ENCODE data around the gene NLRP6.
"Not testable (repeated sequence)": the region's sequence is repeated elsewhere in the genome, so short reads cannot be mapped to it uniquely, and the experiment has no call there.

NLRP6 gene

GRCh38 chr11:278001-278951 is at the start of gene NLRP6:
TSS of gene NLRP6 (plus strand) at chr11:278407. CDS start at chr11:278570, 163 bp downstream.
- no peak for DNase-seq

DNA sequence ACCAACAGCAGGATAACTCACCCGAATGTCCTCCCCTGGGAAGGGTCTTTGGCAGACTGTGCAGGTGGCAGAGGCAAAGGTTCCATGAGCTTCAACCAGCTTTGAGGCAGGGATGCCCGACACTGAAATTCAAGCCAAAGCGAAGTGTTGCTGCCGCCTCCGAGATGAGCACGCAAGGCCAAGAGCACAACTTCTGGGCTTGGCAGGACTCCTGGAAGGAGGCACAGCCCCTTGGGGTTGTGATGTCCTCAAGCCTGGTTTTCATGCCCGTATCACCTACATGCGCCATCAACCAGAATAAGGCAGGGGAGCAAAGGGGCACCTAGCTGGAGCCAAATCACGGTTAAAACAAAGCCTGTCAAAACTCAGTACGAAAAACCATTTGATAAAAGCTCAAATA is 47.8 kb upstream of the NLRP6 start:
- no peak for DNase-seq

- DNase-seq, result no peak
These were observed 45.2 kb upstream of the NLRP6 start for GRCh38 chr11:232783-233565.

GRCh38 chr11:235180-235579 is 43.0 kb upstream of the NLRP6 start:
- no peak for DNase-seq

DNA sequence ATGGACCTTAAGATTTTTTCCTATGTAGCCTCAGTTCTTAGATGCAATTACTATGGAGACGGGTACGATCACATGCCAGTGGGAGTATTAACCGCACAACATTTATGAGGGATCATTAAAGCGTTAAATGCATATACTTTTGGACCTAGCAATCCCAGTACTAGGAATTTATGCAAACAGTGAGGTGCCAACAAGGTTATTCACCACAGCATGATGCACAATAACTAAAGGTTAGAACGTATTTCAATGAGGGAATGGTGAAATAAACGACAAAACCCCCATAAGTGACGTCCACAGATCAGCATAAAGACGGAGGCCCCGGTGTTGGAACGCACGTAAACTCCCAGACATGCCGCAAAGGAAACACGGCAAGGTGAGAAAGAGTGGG is 42.6 kb upstream of the NLRP6 start:
- DNase-seq, result peak; percentile 59

DNA sequence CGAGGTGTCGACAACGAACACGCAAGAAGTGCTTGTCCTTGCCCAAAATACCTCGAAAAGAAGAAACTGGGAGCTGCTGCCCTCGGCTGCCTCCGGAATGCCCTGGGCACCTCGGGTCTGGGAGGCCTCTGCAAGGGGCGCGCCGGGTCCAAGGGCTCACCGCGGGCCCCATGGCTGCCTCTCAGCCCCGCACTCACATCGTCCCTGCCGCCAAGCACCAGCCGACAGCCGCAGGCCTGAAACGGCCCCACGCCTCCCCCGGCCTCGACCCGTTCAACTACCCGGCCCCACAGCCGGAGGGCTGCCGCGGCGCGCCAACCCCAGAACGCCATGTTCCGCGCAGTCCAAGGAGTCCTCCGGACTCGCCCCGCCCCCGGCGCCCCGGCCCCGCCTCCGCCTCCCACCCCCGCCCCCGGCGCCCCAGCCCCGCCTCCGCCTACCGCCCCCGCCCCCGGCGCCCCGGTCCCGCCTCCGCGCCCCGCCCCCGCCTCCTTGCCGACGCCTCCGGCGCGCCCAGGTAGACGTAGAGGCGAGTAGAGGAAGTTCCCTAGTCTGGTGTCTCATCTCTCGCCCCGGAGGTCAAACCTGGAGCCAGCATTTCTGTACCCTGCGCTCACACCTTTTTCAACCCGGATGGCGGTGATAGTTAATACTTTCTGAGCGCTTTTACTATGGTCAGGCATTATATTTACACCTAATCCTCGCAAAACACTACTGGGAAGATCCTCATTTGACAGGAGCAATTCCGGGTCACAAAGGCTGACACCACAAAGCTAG is 42.0 kb upstream of the NLRP6 start, which contains the start of gene SIRT3:
TSS of gene SIRT3 (minus strand) at position 346 of the 777 bp plus-strand sequence. CDS start at position 332, 14 bp downstream.
- DNase-seq, result peak; percentile 95

DNA sequence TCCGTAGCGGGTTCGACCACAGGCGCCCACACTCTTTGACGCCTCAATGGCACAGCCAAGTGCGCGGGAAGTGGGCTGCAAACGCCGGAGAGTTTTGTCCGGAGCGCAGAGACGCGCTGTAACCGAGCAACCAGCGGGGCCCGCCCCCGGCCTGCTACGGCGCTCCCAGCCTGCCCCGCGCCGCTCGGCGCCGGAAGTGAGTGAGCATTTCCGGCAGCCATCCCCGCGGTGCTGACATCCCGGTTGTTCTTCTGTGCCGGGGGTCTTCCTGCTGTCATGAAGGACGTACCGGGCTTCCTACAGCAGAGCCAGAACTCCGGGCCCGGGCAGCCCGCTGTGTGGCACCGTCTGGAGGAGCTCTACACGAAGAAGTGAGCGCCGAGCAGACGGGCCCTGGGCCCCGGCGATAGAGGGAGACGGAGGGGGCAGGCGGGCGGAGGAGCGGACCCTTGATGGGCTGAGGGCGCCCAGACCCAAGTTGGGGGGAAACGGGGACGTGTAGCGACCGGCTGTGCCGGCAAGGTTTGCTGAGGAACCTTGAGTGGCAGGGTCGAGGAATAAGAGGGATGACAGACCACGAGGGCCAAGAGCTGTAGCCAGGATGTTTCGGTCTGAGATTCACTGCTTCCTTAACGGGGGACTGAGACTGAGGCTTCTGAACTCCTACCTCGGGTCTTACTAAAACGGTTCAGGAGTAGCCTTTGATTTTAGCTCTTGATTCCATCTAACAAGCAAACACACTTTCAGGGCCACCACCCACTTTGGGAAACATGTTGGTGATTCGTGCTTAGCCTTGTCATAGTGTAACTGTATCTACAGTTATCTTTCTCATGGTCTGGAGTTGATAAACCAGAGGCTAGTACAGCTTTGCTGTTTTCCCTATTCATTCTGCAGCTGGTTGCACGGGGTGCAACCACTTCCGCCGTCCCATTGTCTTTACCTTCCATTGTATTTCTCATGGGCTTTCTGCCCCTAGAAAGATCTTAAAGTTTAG is 41.1 kb upstream of the NLRP6 start, which contains the start of gene PSMD13:
TSS of gene PSMD13 (plus strand) at position 203 of the 994 bp plus-strand sequence. CDS start at position 277, 74 bp downstream.
- DNase-seq, result peak; percentile 95

GRCh38 chr11:238346-238745 is 39.9 kb upstream of the NLRP6 start:
- DNase-seq, result not testable (repeated sequence)

DNA sequence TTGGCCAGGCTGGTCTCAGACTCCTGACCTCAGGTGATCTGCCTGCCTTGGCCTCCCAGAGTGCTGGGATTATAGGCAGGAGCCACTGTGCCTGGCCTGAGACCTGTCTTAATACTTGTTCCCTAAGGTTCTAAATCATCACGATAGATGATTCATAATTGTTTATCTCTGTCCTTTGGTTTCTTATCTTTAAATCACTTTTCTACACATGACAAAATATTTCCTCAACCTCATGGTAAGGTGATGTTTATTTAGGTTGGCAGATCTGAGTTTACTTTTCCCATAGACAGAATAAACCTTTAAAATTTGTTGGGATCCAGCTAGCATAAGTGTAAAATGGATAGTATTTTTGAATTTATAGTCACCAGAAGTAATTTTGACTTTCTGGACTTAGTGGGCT is 37.9 kb upstream of the NLRP6 start:
- DNase-seq, result no peak

GRCh38 chr11:241634-242033 is 36.6 kb upstream of the NLRP6 start:
- no peak for DNase-seq

DNA sequence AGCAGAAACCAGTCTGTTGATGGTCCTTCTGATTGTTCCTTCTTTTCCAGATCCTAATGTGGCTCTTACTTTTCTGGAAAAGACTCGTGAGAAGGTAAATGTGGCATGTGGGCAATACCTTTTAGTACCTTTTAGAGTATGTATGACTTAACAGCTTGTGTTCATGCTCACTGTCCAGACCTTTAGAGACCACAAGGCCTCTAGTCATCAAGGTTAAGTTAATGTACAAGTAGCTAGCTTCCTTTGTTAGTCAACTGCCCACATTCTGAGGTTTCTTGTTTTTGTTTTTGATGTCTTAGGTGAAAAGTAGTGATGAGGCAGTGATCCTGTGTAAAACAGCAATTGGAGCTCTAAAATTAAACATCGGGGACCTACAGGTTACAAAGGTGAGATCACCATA is 33.8 kb upstream of the NLRP6 start:
- DNase-seq, result no peak

DNA sequence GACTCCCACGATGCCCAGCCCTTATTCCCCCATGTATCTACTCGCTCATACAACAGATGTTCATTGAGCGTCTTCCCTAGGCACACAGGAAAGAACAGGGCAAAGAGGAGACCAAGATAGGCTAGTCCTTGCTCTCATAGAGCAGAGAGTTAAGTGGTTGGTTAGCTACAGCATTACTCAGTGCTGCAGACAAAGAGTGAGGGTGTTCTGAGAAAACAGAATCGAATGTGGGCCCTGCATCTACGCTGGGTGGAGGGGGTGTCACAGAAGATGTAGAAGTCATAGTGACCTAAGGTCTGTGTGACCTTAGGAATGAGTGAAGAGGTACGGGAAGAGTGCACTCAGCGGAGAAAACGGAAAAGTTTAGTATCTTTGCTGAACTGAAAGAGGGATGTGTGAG is 29.1 kb upstream of the NLRP6 start:
- no peak for DNase-seq

GRCh38 chr11:250274-250673 is 27.9 kb upstream of the NLRP6 start:
- DNase-seq, result no peak

DNA sequence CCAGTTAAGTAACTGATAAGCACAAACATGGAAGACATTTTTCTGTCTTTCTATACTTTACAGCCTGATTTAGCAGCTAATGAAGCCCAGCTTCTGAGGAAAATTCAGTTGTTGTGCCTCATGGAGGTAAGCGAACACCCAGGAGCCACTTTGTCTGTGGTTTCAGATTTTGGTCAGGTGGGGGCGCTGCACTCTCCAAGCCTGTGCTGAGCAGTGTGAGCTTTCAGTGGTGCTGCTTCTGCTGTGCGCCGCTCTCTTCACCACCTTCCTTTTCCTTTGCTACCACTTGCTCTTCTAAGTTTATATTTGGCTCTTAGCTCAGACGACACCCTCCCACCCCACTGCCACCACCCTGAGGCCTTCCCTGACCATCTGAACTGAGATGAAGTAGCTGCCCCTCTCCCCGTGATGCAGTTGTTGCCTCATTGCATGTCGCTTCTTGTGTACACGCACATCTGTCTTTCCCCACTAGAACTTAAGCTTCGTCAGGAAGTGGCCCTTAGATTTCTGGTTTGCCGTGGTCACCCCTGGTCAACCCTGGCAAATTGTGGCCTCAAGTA is 27.4 kb upstream of the NLRP6 start:
- DNase-seq, result peak; percentile 78

DNA sequence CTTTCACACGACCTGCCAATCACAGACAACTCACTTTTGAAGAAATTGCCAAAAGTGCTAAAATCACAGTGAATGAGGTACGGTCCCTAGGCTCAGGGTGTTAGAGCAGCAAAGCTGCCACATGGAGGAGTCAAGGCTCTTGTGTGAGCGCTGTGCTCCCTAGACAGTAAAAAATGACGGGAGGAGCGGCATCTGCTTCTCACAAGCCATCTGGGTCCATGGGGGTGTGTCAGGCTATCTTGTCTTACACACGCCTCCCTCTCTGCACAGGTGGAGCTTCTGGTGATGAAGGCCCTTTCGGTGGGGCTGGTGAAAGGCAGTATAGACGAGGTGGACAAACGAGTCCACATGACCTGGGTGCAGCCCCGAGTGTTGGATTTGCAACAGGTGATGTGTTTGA is 26.7 kb upstream of the NLRP6 start:
- peak; percentile 22 for DNase-seq

GRCh38 chr11:252666-253065 is 25.5 kb upstream of the NLRP6 start:
- no peak for DNase-seq

- DNase-seq, result no peak
These were observed 24.9 kb upstream of the NLRP6 start for GRCh38 chr11:253160-253885.

- DNase-seq, result no peak
These were observed 24.3 kb upstream of the NLRP6 start for GRCh38 chr11:253886-254270.

- DNase-seq, result peak; percentile 47
These were observed 23.0 kb upstream of the NLRP6 start for GRCh38 chr11:255176-255575.

DNA sequence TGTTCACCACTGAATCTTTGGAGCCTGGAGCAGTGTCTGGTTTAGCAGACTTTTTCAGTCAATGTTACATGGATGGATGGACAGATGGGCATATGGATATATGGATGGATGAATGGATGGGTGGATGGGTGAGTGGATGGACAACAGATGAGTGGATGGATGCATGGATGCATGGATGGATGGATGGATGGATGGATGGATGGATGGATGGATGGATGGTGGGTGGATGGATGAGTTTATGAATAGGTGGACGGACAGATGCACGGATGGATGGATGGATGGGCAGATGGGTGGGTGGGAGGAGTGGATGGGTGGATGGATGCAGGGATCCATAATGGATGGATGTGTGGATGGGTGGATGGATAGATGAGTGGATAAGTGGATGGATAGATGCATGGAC is 22.4 kb upstream of the NLRP6 start:
- DNase-seq, result no peak

Measured in hematopoietic multipotent progenitor cell treated with erythropoietin and hydrocortisone succinate and interleukin-3 and kit ligand, for 4 days (in vitro differentiated cells).